ENCODE results near the gene DEPDC5.

The DEPDC5 gene

GRCh38 chr22:31897842-31898805 lies 144.3 kb downstream of the DEPDC5 start:
- Mint-ChIP-seq H3K27ac (no peak overlapping the region), H3K4me1 (ENCODE audit: low read depth) (peaks cover 1% of the 10 kb centered on the region), H3K36me3 (ENCODE audit: low read depth) (peaks cover 10% of the 10 kb centered on the region), H3K4me3 (no peak overlapping the region), H3K27me3 (ENCODE audit: low read depth) (no peaks in the 10 kb centered on the region), H3K9me3 (no peaks in the 10 kb centered on the region)

DNA sequence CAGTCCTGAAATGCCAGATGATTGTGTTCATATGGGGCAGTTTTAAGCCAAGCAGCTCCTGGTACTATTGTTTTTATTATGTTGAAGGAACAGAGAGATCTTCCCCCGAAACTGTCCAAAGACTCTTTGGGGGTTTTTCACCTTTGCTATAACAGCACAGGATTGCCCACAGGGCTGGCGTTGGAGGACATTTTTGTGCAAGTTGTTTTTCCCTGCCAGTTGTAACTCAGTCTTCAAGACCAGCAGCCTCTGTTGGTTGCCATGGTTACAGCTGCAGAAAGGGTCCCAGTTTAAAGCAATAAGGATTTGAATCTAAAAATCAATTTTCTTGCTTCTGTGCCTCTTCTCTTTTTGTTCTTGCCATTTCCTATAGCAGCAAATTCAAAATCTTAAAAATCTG lies 145.1 kb downstream of the DEPDC5 start:
- H3K4me3 Mint-ChIP-seq, result no peak overlapping the region
- H3K9me3 Mint-ChIP-seq, result no peaks in the 10 kb centered on the region
- no peak overlapping the region for H3K27ac Mint-ChIP-seq
- no peaks in the 10 kb centered on the region for H3K27me3 Mint-ChIP-seq (ENCODE audit: low read depth)
- peaks cover 10% of the 10 kb centered on the region for H3K36me3 Mint-ChIP-seq (ENCODE audit: low read depth)
- peaks cover 1% of the 10 kb centered on the region for H3K4me1 Mint-ChIP-seq (ENCODE audit: low read depth)

DNA sequence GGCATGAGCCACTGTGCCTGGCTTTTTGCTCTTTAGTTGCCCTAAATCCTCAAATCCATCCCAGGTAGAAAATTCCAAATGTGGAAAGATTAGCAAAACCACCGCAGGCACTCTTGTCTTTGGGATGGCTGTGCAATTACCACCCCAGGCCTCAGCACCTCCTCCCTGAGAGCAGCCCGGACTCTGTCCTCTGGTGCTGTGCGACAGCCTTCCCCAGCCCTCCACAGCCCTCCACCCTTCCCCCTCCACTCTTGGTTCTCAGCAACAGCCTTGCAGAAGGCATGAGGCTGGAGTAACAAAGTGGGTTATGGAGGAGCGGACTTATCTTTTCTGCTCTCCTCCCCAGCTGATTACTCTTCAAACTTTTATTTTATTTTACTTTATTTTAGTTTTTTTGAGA lies 145.8 kb downstream of the DEPDC5 start:
- no peaks in the 10 kb centered on the region for H3K9me3 Mint-ChIP-seq

DNA sequence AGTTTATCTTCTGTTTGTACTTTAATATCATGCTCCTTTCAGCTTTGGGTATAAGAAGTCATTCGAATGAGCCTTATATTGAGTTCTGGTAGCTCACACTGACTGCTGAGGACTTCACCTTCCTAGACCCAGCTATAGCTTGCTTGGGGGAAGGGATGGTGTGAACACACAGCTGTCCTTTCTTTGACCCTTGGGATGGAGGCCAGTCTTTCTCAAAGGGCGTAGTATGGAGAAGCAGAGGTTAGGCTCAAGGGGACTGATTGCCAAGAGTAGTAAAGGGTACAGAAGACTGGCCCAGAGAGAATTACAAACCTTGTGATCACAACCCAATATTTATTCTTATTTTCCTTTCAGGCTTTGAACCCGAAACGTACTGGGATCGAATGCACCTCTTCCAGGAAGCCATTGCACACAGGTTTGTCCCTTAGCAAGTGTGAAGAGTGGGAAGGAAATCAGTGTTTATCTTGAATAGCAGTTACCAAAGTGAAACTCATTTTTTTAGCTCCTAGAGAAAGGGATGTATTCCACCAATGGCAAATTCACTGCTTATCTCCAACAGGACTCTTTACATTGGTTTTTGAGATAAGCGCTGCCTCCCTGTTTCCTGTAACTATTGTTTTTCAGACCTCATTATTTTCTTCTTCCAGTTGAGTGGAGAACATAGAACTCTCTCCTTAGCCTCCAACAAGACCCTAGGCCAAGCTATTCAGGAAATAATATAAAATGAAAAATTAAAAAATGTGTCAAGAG lies 147.7 kb downstream of the DEPDC5 start:
- H3K36me3 Mint-ChIP-seq (ENCODE audit: low read depth), result peaks cover 5% of the 10 kb centered on the region
- H3K27ac Mint-ChIP-seq, result peak overlapping the region; percentile 41
- H3K27me3 Mint-ChIP-seq (ENCODE audit: low read depth), result no peaks in the 10 kb centered on the region
- H3K9me3 Mint-ChIP-seq, result no peaks in the 10 kb centered on the region
- H3K4me1 Mint-ChIP-seq (ENCODE audit: low read depth), result peaks cover 1% of the 10 kb centered on the region
- H3K4me3 Mint-ChIP-seq, result no peak overlapping the region

More for the DNA sequence above, 145.8 kb downstream of the DEPDC5 start:
- Mint-ChIP-seq H3K4me1 (ENCODE audit: low read depth) (peaks cover 1% of the 10 kb centered on the region), H3K27me3 (ENCODE audit: low read depth) (no peaks in the 10 kb centered on the region), H3K36me3 (ENCODE audit: low read depth) (peaks cover 10% of the 10 kb centered on the region), H3K27ac (no peak overlapping the region), H3K4me3 (no peak overlapping the region)

DNA sequence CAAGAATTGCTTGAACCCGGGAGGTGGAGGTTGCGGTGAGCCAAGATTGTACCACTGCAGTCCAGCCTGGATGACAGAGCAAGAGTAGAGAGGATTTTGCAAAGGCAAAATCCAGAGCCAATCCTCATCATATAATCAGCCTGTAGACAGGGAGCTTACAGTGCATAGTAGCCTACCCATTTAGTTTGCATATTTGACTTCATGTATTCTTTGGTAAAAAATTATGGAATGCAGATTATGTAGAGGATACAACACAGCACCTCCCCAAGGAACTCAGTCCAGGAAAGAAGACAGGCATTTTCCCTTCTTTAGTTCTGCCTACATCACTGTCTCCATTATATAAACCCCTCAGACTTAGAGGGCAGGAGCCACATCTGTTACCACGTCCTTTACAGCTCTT lies 150.8 kb downstream of the DEPDC5 start:
- no peaks in the 10 kb centered on the region for H3K27me3 Mint-ChIP-seq (ENCODE audit: low read depth)
- peaks cover 5% of the 10 kb centered on the region for H3K36me3 Mint-ChIP-seq (ENCODE audit: low read depth)
- H3K27ac Mint-ChIP-seq, result no peak overlapping the region
- peaks cover 1% of the 10 kb centered on the region for H3K4me1 Mint-ChIP-seq (ENCODE audit: low read depth)
- H3K4me3 Mint-ChIP-seq, result no peak overlapping the region
- H3K9me3 Mint-ChIP-seq, result no peaks in the 10 kb centered on the region

- H3K9me3 Mint-ChIP-seq, result no peaks in the 10 kb centered on the region
- no peak overlapping the region for H3K27ac Mint-ChIP-seq
- H3K4me3 Mint-ChIP-seq, result no peak overlapping the region
- H3K27me3 Mint-ChIP-seq (ENCODE audit: low read depth), result no peaks in the 10 kb centered on the region
- peaks cover 1% of the 10 kb centered on the region for H3K4me1 Mint-ChIP-seq (ENCODE audit: low read depth)
- H3K36me3 Mint-ChIP-seq (ENCODE audit: low read depth), result peaks cover 5% of the 10 kb centered on the region
These were observed 151.5 kb downstream of the DEPDC5 start for GRCh38 chr22:31905356-31905755.

GRCh38 chr22:31906086-31906485 lies 152.3 kb downstream of the DEPDC5 start:
- Mint-ChIP-seq H3K4me3 (no peak overlapping the region), H3K4me1 (ENCODE audit: low read depth) (peaks cover 1% of the 10 kb centered on the region), H3K36me3 (ENCODE audit: low read depth) (peaks cover 5% of the 10 kb centered on the region), H3K27me3 (ENCODE audit: low read depth) (no peaks in the 10 kb centered on the region), H3K9me3 (no peaks in the 10 kb centered on the region), H3K27ac (no peak overlapping the region)

DNA sequence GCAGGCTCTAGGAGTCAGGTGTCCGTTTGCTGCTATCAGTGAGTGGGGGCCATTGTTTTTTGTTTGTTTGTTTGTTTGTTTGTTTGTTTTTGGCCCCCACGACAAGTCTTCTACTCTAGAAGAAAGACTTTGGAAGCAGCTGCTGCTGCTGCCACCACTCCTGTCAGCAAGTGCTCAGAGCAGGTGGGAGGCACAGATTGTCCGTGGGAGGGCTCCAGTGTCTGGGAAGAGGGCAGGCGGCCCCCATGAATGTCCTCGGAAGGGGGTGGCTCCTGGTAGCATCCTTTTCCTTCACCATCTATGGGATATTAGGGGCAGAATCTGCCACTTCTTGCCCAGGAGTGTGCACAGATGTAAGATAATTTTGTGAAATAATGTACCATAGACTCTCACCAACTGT lies 152.8 kb downstream of the DEPDC5 start:
- no peak overlapping the region for H3K27ac Mint-ChIP-seq
- no peak overlapping the region for H3K4me3 Mint-ChIP-seq
- peaks cover 3% of the 10 kb centered on the region for H3K36me3 Mint-ChIP-seq (ENCODE audit: low read depth)

GRCh38 chr22:31909977-31910376 lies 156.2 kb downstream of the DEPDC5 start:
- Mint-ChIP-seq H3K9me3 (no peaks in the 10 kb centered on the region), H3K36me3 (ENCODE audit: low read depth) (peaks cover 3% of the 10 kb centered on the region), H3K27ac (no peak overlapping the region)

More for the DNA sequence above, 152.8 kb downstream of the DEPDC5 start:
- Mint-ChIP-seq H3K4me1 (ENCODE audit: low read depth) (no peaks in the 10 kb centered on the region), H3K27me3 (ENCODE audit: low read depth) (no peaks in the 10 kb centered on the region), H3K9me3 (no peaks in the 10 kb centered on the region)

DNA sequence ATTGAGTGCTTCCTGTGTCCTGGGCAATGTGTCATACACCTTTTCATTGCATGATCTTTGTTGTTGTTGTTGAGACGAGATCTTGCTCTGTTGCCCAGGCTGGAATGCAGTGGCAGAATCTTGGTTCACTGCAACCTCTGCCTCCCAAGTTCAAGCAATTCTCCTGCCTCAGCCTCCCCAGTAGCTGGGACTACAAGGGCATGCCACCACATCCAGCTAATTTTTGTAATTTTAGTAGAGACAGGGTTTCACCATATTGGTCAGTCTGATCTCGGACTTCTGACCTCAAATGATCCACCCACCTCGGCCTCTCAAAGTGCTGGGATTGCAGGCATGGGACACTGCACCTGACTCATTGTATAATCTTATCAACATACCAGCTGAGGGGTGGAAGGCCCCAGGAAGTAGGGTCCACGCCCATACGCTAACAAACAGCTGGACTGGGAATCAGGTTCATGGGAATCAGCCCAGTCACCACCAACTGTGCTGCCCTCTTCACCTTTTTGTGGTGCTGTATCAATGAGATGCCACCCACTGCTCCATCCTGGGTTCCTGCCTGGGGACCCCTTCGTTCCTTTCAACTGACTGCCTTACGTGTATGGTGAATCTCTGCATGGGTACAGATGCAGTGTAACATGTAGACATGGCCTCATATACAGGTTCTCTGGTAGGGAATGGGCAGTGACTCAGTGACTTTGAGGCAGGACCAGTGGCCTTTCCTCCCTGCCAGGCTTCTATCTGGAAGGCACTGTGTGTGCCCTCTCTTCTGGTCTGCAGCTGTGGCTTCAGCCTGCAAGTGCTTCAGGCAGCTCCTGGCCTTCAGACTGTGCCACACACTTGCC lies 158.0 kb downstream of the DEPDC5 start:
- Mint-ChIP-seq H3K27ac (no peak overlapping the region), H3K27me3 (ENCODE audit: low read depth) (no peaks in the 10 kb centered on the region), H3K4me1 (ENCODE audit: low read depth) (peaks cover 2% of the 10 kb centered on the region), H3K4me3 (no peak overlapping the region), H3K9me3 (no peaks in the 10 kb centered on the region), H3K36me3 (ENCODE audit: low read depth) (peaks cover 3% of the 10 kb centered on the region)

More at GRCh38 chr22:31909977-31910376, 156.2 kb downstream of the DEPDC5 start:
- Mint-ChIP-seq H3K27me3 (ENCODE audit: low read depth) (no peaks in the 10 kb centered on the region), H3K4me1 (ENCODE audit: low read depth) (no peaks in the 10 kb centered on the region), H3K4me3 (no peak overlapping the region)

- H3K9me3 Mint-ChIP-seq, result no peaks in the 10 kb centered on the region
- H3K4me3 Mint-ChIP-seq, result no peak overlapping the region
- H3K27ac Mint-ChIP-seq, result no peak overlapping the region
- no peaks in the 10 kb centered on the region for H3K27me3 Mint-ChIP-seq (ENCODE audit: low read depth)
- H3K36me3 Mint-ChIP-seq (ENCODE audit: low read depth), result peaks cover 3% of the 10 kb centered on the region
- peaks cover 5% of the 10 kb centered on the region for H3K4me1 Mint-ChIP-seq (ENCODE audit: low read depth)
These were observed 158.6 kb downstream of the DEPDC5 start for GRCh38 chr22:31912407-31912743.

DNA sequence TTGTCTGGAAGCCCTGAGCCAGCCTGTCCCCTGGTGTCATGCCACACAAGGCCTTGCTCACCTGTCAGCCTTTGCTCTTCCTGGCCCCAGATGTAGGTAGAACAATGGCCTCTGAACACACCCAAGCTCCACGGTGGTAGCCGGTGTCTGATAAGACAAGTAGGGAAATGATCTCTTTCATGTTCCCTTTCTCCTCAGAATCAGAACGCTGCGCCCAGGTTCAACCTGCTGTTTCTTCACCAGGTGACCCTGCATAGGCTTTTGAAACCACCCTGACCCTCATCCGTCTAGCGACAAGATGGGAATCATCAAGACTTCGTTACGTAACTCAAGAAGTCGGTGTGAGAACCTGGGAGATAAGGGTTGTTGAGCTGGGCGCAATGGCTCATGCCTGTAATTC lies 161.8 kb downstream of the DEPDC5 start:
- no peak overlapping the region for H3K4me3 Mint-ChIP-seq
- no peaks in the 10 kb centered on the region for H3K36me3 Mint-ChIP-seq (ENCODE audit: low read depth)
- peaks cover 9% of the 10 kb centered on the region for H3K4me1 Mint-ChIP-seq (ENCODE audit: low read depth)
- no peak overlapping the region for H3K27ac Mint-ChIP-seq
- H3K9me3 Mint-ChIP-seq, result no peaks in the 10 kb centered on the region
- no peaks in the 10 kb centered on the region for H3K27me3 Mint-ChIP-seq (ENCODE audit: low read depth)

GRCh38 chr22:31917227-31917921 lies 163.6 kb downstream of the DEPDC5 start:
- Mint-ChIP-seq H3K4me1 (ENCODE audit: low read depth) (peaks cover 9% of the 10 kb centered on the region), H3K27ac (no peak overlapping the region), H3K27me3 (ENCODE audit: low read depth) (no peaks in the 10 kb centered on the region), H3K4me3 (no peak overlapping the region), H3K36me3 (ENCODE audit: low read depth) (no peaks in the 10 kb centered on the region), H3K9me3 (no peaks in the 10 kb centered on the region)

- Mint-ChIP-seq H3K4me1 (ENCODE audit: low read depth) (peaks cover 18% of the 10 kb centered on the region), H3K27ac (no peak overlapping the region), H3K27me3 (ENCODE audit: low read depth) (peaks cover 8% of the 10 kb centered on the region), H3K36me3 (ENCODE audit: low read depth) (no peaks in the 10 kb centered on the region), H3K9me3 (no peaks in the 10 kb centered on the region), H3K4me3 (no peak overlapping the region)
These were observed 165.9 kb downstream of the DEPDC5 start for GRCh38 chr22:31919730-31920129.

Measured in T-helper 1 cell treated with Interleukin-12 subunit alpha and Interleukin-12 subunit beta and Interleukin-4 antibody, amounts not matched to agents 30 μg/mL and 1 μg/mL, for 36 hours (primary cell).